Cardiac muscle cell (in vitro differentiated cells and primary cell): ENCODE results near the gene SLC5A9. TPM values are rescaled to one million over a fixed set of nuclear protein-coding genes. Genes with fewer than 3 reads are reported as not detected.

Source experiments
- DNase-seq, 2 donors: peaks; one replicate each; pipeline versions ENCODE4 v3.0.0 to v3.0.0-alpha.2; 2010 to 2017; ENCODE audit warnings: low read depth in 1 of 2, low spot score in 1 of 2
- H3K27ac ChIP-seq: fragments of 200-600 bp; sonication (generic); 2 replicates; pipeline ENCODE4 v1.5.1; 2016
- H3K27me3 ChIP-seq: fragments of 200-600 bp; sonication (generic); 2 replicates; pipeline ENCODE4 v1.6.0; 2016; ENCODE audit warnings: control low read depth
- H3K36me3 ChIP-seq: fragments of 200-600 bp; sonication (generic); 2 replicates; pipeline ENCODE4 v1.5.1; 2016; ENCODE audit warnings: control low read depth
- H3K4me1 ChIP-seq: fragments of 200-600 bp; sonication (generic); 2 replicates; pipeline ENCODE4 v1.8.1; 2017; ENCODE audit warnings: low read depth, mild to moderate bottlenecking, mixed run types
- H3K4me3 ChIP-seq: fragments of 200-600 bp; sonication (generic); 2 replicates; pipeline ENCODE4 v1.5.1; 2016; ENCODE audit warnings: mild to moderate bottlenecking
- H3K9me3 ChIP-seq: fragments of 200-600 bp; sonication (generic); 2 replicates; pipeline ENCODE4 v1.5.1; 2017; ENCODE audit warnings: low read depth, mild to moderate bottlenecking, control low read depth
- polyA plus RNA-seq: library from polyadenylated mRNA; unstranded; fragments of >200 nt; fragmentation: Nextera tagmentation; extraction: Ambion mirVana; gene quantifications from 2 replicates; pipeline ENCODE4 v1.2.1, GENCODE V29; 2016
- total RNA-seq: library from RNA; depleted of rRNA; stranded (reverse); fragments of >200 nt; gene quantifications from 2 replicates; pipeline ENCODE4 v1.2.3, GENCODE V29; 2016
- TF ChIP-seq, protein P1 (sequence below): IDR thresholded peaks from 2 replicates; pipeline ENCODE4 v1.5.1; 2012; ENCODE audit warnings: low read depth, mild to moderate bottlenecking, low read length

Gene SLC5A9
- total and polyA plus RNA-seq, 2 experiments from 2014 or later: 0.07 to 0.83 TPM

- Histone ChIP-seq H3K27me3 (no peaks in the 10 kb centered on the region), H3K36me3 (no peaks in the 10 kb centered on the region), H3K9me3 (no peaks in the 10 kb centered on the region), H3K4me3 (no peak overlapping the region), H3K27ac (no peak overlapping the region), H3K4me1 (no peaks in the 10 kb centered on the region)
- no peak for DNase-seq
- TF ChIP-seq, protein P1, sequence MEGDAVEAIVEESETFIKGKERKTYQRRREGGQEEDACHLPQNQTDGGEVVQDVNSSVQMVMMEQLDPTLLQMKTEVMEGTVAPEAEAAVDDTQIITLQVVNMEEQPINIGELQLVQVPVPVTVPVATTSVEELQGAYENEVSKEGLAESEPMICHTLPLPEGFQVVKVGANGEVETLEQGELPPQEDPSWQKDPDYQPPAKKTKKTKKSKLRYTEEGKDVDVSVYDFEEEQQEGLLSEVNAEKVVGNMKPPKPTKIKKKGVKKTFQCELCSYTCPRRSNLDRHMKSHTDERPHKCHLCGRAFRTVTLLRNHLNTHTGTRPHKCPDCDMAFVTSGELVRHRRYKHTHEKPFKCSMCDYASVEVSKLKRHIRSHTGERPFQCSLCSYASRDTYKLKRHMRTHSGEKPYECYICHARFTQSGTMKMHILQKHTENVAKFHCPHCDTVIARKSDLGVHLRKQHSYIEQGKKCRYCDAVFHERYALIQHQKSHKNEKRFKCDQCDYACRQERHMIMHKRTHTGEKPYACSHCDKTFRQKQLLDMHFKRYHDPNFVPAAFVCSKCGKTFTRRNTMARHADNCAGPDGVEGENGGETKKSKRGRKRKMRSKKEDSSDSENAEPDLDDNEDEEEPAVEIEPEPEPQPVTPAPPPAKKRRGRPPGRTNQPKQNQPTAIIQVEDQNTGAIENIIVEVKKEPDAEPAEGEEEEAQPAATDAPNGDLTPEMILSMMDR: no peak
Observed at GRCh38 chr1:48198970-48199369, 23.5 kb upstream of the SLC5A9 start.

DNA sequence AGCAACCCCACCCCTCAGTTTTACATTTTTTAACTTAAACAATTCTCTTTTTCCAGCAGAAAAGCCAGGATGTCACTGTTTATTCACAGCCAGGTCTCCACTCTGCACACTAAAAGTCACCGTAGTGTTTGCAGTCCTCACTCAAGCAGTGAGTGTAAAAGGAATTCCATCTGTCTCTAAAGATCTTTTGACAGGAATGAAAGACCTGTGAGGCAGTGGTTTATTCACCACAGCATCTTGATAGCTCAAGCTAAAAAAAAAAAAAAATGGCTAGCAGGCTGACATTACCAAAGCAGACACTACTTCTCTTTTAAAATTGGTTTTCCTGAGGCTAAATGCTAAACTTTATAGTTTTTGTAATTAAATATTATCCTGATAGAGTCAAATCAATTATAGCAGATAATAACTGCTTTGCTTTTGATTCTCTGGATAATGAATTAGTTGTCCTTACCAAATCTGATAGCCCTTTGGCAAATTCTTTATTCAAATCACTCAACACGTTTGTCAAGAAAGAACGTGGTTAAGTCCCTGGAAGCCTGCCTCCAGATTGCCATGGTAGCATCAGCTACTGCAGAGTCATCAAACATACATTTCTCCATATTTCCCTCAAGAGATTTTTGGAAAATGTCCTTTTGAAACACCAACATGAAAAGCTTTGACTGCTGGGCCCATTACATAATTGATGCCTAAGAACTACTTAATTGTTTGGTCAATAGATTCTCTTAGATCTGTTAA lies 22.2 kb upstream of the SLC5A9 start:
- H3K27ac ChIP-seq: no peak overlapping the region
- no peaks in the 10 kb centered on the region for H3K4me1 ChIP-seq
- no peak overlapping the region for H3K4me3 ChIP-seq
- no peaks in the 10 kb centered on the region for H3K27me3 ChIP-seq
- TF ChIP-seq, protein P1: no peak
- peak in 1 of 2 donors; percentile 81 for DNase-seq
- H3K36me3 ChIP-seq: no peaks in the 10 kb centered on the region
- H3K9me3 ChIP-seq: no peaks in the 10 kb centered on the region

GRCh38 chr1:48202030-48202752 lies 20.3 kb upstream of the SLC5A9 start:
- H3K27ac ChIP-seq: no peak overlapping the region
- TF ChIP-seq, protein P1: peak; percentile 87
- no peaks in the 10 kb centered on the region for H3K27me3 ChIP-seq
- H3K4me3 ChIP-seq: no peak overlapping the region
- no peaks in the 10 kb centered on the region for H3K4me1 ChIP-seq
- H3K36me3 ChIP-seq: no peaks in the 10 kb centered on the region
- peak; percentile 77 to 96 for DNase-seq
- H3K9me3 ChIP-seq: no peaks in the 10 kb centered on the region

- H3K27me3 ChIP-seq: no peaks in the 10 kb centered on the region
- H3K4me3 ChIP-seq: no peak overlapping the region
- no peaks in the 10 kb centered on the region for H3K36me3 ChIP-seq
- H3K9me3 ChIP-seq: no peaks in the 10 kb centered on the region
- no peaks in the 10 kb centered on the region for H3K4me1 ChIP-seq
- no peak overlapping the region for H3K27ac ChIP-seq
- DNase-seq: peak; percentile 49
- TF ChIP-seq, protein P1: peak; percentile 70
Observed at GRCh38 chr1:48203287-48203900, 19.1 kb upstream of the SLC5A9 start.

- H3K27ac ChIP-seq: no peak overlapping the region
- TF ChIP-seq, protein P1: no peak
- no peaks in the 10 kb centered on the region for H3K36me3 ChIP-seq
- no peak overlapping the region for H3K4me3 ChIP-seq
- no peaks in the 10 kb centered on the region for H3K9me3 ChIP-seq
- no peak for DNase-seq
- H3K27me3 ChIP-seq: no peaks in the 10 kb centered on the region
- H3K4me1 ChIP-seq: no peaks in the 10 kb centered on the region
Observed at GRCh38 chr1:48205522-48205921, 17.0 kb upstream of the SLC5A9 start.
